HG03558 (cell line): ENCODE measurements around the gene SIX3.

Source experiments
- ATAC-seq: cut with Tn5 transposase; IDR thresholded peaks from one replicate; pipeline ENCODE4 v1.9.1; 2021; ENCODE audit warnings: moderate number of reproducible peaks; ENCODE audit not compliant: unreplicated experiment; ENCODE audit errors: extremely low read depth

The SIX3 gene

GRCh38 chr2:44942304-44943030 lies 965 bp downstream of the SIX3 start:
- no peak for ATAC-seq

DNA sequence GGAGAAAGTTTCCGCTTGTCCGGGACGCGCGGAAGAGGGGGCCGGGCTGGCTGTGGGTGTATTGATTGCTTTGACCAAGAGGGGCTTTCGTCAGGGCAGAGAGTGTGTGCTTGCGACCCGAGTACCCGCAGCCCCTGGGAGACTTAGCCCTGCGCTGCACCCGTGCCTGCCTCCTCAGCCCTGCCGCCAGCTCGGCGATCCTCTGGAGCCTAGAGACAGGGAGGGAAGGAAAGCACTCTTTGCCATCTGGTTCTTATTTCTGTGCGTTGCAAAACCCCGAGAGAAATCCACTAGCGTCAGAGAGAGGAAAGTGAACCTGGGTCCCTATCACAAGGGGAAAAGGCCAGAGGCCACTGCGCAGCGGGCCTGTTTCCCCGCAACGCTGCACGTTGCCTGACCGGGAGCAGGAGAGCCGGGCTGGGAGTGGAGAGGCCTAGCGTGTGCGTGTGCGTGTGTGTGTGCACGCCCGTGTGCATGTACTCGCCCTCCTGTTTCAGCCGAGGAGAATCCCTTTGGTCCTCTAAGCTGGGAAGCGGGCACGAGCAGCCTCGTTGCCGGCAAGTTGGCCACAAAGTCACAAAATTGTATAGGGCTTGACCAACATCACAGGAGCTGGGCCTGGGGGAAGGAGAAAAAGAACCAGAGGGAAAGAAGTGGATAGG lies 1.7 kb downstream of the SIX3 start:
- ATAC-seq: no peak

GRCh38 chr2:44943693-44944101 lies 2.2 kb downstream of the SIX3 start:
- ATAC-seq: no peak

DNA sequence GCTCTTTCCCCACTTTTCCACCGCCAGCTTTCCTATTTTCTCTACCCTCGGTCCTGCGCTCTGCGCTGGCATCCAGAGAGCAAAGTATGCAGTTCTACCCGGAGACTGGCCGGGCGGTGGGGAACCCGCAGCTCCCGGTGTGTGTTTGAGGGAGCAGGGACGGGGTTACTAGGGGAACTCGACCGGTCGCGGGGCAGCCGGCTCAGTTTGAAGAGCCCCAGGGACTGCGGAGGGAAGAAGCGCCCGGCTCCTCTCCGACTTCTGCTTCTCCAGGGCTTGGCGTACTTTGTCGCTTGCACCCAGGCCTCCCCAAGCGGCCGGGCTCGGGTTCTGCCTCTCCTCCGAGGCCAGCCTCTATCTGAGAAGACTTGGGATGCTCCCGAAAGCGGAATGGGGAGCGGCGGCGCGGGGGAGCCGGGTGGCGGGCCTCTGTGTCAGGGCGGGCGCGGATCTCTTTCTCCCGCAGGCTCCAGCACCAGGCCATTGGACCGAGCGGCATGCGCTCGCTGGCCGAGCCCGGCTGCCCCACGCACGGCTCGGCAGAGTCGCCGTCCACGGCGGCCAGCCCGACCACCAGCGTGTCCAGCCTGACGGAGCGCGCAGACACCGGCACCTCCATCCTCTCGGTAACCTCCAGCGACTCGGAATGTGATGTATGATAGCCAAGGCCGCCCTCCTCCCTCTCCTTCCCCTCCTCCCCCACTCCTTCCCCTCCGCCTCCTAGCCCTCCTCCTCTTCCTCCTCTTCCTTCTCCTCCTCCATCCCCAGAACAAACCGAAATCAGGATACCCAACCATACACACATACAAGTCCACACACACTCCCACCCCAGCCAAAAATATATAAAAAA lies 2.8 kb downstream of the SIX3 start:
- no peak for ATAC-seq

- no peak for ATAC-seq
Measured at GRCh38 chr2:44944952-44945612, 3.6 kb downstream of the SIX3 start.

DNA sequence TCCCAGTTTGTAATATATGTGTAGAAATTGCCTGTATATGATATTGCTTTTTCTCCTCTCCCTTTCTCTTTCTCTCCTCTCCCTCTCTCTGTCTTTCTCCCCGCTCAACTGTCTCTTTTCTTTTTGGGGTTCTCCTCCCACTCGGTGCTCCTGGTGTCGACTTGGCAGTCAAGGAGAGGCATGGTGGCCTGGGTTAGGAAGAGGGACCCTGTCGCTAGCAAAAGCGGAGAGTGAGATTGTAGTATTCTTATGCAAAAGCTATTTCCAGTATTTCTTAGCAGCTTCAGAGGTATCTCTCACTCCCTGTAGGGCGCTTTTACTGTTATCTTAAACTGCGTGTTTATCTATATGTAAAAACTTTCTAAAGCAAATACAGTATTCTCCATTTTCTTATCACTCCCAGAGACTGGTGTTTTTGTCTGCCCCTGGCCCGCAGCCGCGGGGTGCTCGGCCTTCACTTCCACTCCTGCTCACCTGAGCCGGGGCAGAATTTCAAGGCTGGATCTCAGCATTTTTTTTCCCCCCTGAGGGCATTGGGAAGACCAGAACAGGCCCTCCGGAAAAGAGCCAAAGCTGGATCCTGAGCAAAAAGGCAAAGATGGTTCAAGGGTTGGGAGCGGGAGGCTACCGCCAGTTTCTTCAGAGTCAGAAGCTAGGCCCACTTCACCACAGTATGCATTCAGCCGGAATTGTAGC lies 4.3 kb downstream of the SIX3 start:
- no peak for ATAC-seq

GRCh38 chr2:44946372-44947027 lies 5.0 kb downstream of the SIX3 start:
- no peak for ATAC-seq

DNA sequence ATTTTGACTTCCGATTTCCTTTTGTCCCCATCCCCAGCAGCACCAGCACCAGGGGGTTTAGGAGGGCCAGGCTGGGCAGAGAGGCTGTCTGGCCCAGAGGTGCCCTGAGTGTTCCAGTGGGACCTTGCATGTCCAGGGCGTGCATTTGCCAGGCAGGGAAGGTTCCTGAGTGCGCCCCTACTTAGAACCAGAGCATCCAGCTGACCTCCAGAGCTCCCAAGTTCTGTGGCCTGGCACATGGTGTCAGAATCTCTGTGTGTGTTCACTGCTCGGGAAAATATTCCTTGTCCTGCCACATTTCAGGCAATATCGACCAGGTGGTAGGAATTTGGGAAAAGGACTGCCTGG lies 5.5 kb downstream of the SIX3 start:
- no peak for ATAC-seq

DNA sequence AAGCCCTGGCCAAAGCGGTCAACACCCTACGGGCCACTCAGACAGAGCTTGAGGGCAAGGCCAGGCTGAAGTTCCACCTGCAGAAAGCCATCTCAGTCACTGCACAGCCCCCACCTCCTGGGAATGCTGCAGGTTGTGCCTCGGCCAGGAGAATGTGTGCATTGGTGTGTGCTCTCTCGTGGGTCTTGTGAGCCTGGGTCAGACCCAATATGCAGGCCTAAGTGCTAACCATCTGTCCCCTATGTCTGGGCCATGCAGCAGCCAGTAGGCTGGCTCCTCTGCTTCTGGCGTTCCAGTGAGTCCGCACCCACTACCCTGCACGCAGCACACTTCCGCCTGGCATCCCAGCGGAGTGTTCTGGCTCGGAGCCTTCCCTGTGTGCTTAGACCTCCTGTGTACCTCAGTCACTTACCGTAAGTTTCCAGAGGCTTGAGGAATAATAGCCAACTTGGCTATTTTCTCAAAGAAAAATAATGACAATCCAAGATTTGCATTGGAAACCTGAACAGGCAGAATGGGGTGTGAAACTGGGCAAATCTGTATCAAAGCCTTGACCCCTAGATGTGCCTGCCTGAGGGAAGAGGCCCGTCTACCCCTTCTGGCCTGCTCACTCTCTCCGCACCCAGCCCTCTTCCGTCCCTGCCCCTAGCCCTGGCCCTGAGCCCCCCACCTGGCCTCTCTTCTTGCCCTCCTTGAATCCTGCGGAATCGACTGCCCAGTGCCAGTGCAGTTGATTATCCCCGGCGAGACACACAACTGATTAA lies 7.2 kb downstream of the SIX3 start:
- ATAC-seq: no peak

- no peak for ATAC-seq
Measured at GRCh38 chr2:44949329-44950151, 8.0 kb downstream of the SIX3 start.

DNA sequence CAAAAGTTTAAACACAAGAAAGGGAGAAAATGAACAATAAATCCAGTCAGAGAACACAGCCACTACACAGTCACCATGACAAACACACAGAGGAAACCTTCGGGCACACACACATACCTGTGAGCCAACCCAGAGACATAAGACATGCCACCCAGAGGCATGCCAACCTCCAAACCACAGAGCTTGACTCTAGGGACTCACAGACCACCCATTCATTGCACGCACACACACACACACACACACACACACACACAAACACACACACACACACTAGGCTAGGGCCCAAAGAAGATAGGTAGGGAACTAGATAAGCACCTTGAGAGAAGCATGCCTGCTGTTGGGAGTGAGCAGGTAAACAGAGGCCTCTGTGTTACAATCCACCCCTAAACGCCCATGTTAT lies 9.1 kb downstream of the SIX3 start:
- no peak for ATAC-seq

- ATAC-seq: no peak
Measured at GRCh38 chr2:44951124-44951523, 9.6 kb downstream of the SIX3 start.

GRCh38 chr2:44951714-44952113 lies 10.2 kb downstream of the SIX3 start:
- no peak for ATAC-seq

- no peak for ATAC-seq
Measured at GRCh38 chr2:44952143-44952805, 10.8 kb downstream of the SIX3 start.

GRCh38 chr2:44952806-44953498 lies 11.4 kb downstream of the SIX3 start:
- ATAC-seq: no peak

DNA sequence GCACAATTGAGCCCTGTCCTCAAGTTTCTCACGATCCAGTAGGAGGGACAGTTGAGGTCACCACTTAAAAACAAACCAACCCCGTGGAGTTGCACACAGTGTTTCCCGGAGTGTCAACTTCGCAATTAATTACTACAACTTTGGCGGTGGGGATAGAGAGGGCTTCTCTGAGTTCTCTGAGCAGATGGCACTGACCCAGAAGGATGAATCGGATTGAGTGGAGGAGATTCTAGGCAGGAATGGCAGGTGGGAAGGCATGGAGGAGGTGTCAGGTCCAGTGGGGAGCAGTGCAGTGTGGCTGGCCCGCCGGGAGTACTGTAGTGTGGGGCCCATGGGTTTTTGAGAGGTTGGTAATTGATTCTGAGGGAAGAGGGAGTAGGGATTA lies 12.0 kb downstream of the SIX3 start:
- ATAC-seq: no peak

GRCh38 chr2:44954447-44954888 lies 13.0 kb downstream of the SIX3 start:
- ATAC-seq: no peak
